Keratinocyte (primary cell): ENCODE data around the gene TAC1. TPM values are rescaled to one million over a fixed set of nuclear protein-coding genes. Genes with fewer than 3 reads are reported as not detected.

Experiments used
- DNase-seq: peaks from one replicate; pipeline ENCODE4 v3.0.0-alpha.2; 2011; ENCODE audit warnings: low read depth, missing footprints, low spot score
- FAIRE-seq: peaks from 2 replicates; lab custom pipeline; 2011; peaks lifted over from hg19 to GRCh38; lab: Jason Lieb, UNC
- H2AFZ ChIP-seq: 2 replicates; pipeline ENCODE4 v1.6.0; 2012; ENCODE audit warnings: low read length, control low read depth, inconsistent platforms; ENCODE audit not compliant: control insufficient read depth
- H3K27ac ChIP-seq: 2 replicates; pipeline ENCODE4 v1.5.1; 2011; ENCODE audit warnings: low read length; ENCODE audit not compliant: control insufficient read depth, insufficient read depth
- H3K27me3 ChIP-seq: 3 replicates; pipeline ENCODE4 v1.6.0; 2011; ENCODE audit warnings: low read length; ENCODE audit not compliant: control insufficient read depth, insufficient read depth; ENCODE audit errors: extremely low read depth
- H3K36me3 ChIP-seq, 2 experiments: 2 replicates in 1 of 2; 3 replicates in 1 of 2; pipeline ENCODE4 v1.5.1; 2011; ENCODE audit warnings: low read length in 2 of 2, mild to moderate bottlenecking in 1 of 2; ENCODE audit not compliant: control insufficient read depth in 2 of 2, insufficient read depth in 2 of 2; ENCODE audit errors: extremely low read depth in 1 of 2
- H3K4me1 ChIP-seq: 3 replicates; pipeline ENCODE4 v1.5.1; 2011; ENCODE audit warnings: low read length; ENCODE audit not compliant: control insufficient read depth, insufficient read depth; ENCODE audit errors: extremely low read depth
- H3K4me2 ChIP-seq: 3 replicates; pipeline ENCODE4 v1.6.0; 2011; ENCODE audit warnings: low read depth, low read length; ENCODE audit not compliant: control insufficient read depth, insufficient read depth; ENCODE audit errors: extremely low read depth
- H3K4me3 ChIP-seq, 3 experiments: fragments of 200-600 bp in 1 of 3; sonication (generic) in 1 of 3; 2 replicates in 2 of 3; 3 replicates in 1 of 3; pipeline ENCODE4 v1.5.1; 2011 to 2016; ENCODE audit warnings: low read length in 3 of 3, mild to moderate bottlenecking in 3 of 3, control low read depth in 2 of 3, inconsistent platforms in 1 of 3, low read depth in 1 of 3, mixed read lengths in 1 of 3, mixed run types in 1 of 3, moderate library complexity in 1 of 3; ENCODE audit not compliant: control insufficient read depth in 2 of 3, insufficient read depth in 2 of 3; ENCODE audit errors: extremely low read depth in 1 of 3
- H3K79me2 ChIP-seq: 2 replicates; pipeline ENCODE4 v1.6.0; 2012; ENCODE audit warnings: low read length; ENCODE audit not compliant: control insufficient read depth, insufficient read depth
- H3K9ac ChIP-seq: 3 replicates; pipeline ENCODE4 v1.6.0; 2011; ENCODE audit warnings: low read length; ENCODE audit not compliant: control insufficient read depth, insufficient read depth; ENCODE audit errors: extremely low read depth
- H3K9me1 ChIP-seq: 3 replicates; pipeline ENCODE4 v1.6.0; 2011; ENCODE audit warnings: low read length; ENCODE audit not compliant: control insufficient read depth, insufficient read depth; ENCODE audit errors: extremely low read depth
- H3K9me3 ChIP-seq: 2 replicates; pipeline ENCODE4 v1.5.1; 2012; ENCODE audit warnings: low read depth, low read length; ENCODE audit not compliant: control insufficient read depth
- H4K20me1 ChIP-seq: 3 replicates; pipeline ENCODE4 v1.6.0; 2011; ENCODE audit warnings: low read length; ENCODE audit not compliant: control insufficient read depth, insufficient read depth; ENCODE audit errors: extremely low read depth
- CTCF ChIP-seq, 3 experiments: IDR thresholded peaks in 1 of 3; conservative IDR thresholded peaks in 1 of 3; optimal IDR thresholded peaks in 1 of 3; 2 replicates in 2 of 3; 3 replicates in 1 of 3; pipeline versions ENCODE3 to v1.5.1; 2011; ENCODE audit warnings: low read length in 3 of 3, mild to moderate bottlenecking in 3 of 3, moderate library complexity in 2 of 3, control low read depth in 1 of 3, inconsistent platforms in 1 of 3; ENCODE audit not compliant: insufficient read depth in 2 of 3; ENCODE audit errors: extremely low read depth in 1 of 3
- EZH2 ChIP-seq: IDR thresholded peaks from one replicate; pipeline ENCODE4 v1.6.1; 2012; ENCODE audit warnings: inconsistent platforms, mild to moderate bottlenecking, low read length, moderate library complexity
- dilution Hi-C: fragments of 300-500 bp; cut with MboI; formaldehyde crosslinking; loops from one replicate; pipeline ENCODE4 v1.7.0; 2020; ENCODE audit warnings: low sequenced_read_pairs; ENCODE audit not compliant: extremely low pct_ligation_motif_present
- polyA plus RNA-seq, 5 experiments: library from polyadenylated mRNA; depleted of rRNA in 3 of 5; stranded (reverse) in 3 of 5; stranded (forward) in 1 of 5; unstranded in 1 of 5; fragments of >200 nt; gene quantifications; 1 replicate in 1 of 5; 2 replicates in 3 of 5; 3 replicates in 1 of 5; pipeline versions ENCODE4 v1.2.1 to v1.2.3, GENCODE V29; 2011 to 2012; ENCODE audit warnings: missing spikeins in 2 of 5, low read depth in 1 of 5, low replicate concordance in 1 of 5

Gene TAC1
- polyA plus RNA-seq, 1 donor (not counting 4 experiments of a cell fraction or from before 2014, with no cell fraction given) = not detected

DNA sequence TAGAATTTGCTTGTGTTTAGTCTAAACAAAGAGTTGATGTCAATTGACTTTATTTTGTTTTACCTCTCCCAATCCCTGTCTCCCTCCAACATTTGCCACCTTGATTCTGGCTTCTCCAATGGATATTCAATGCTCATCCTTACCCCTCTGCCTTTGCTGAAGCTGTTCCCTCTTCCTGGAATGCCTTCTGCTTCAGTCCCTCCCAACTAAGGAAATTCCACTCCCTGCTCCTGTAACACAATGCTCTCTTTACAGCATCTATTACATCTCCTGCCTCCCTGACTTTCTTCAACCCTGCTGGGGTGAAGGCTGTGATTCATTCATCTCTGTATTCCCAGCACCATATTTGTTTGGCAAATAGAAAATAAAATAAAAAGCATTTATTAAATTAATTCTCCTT, 34.5 kb upstream of the TAC1 start:
- dilution Hi-C loops = no loop called here
- H3K4me3 ChIP-seq = no peak overlapping the region
- no peaks in the 10 kb centered on the region for H3K27me3 ChIP-seq
- H3K9ac ChIP-seq = no peak overlapping the region
- H3K36me3 ChIP-seq = no peaks in the 10 kb centered on the region
- H3K9me3 ChIP-seq = no peaks in the 10 kb centered on the region
- H3K9me1 ChIP-seq = no peaks in the 10 kb centered on the region
- no peak for FAIRE-seq
- H3K27ac ChIP-seq = no peak overlapping the region
- no peak overlapping the region for H2AFZ ChIP-seq
- no peaks in the 10 kb centered on the region for H4K20me1 ChIP-seq
- H3K79me2 ChIP-seq = no peaks in the 10 kb centered on the region
- H3K4me2 ChIP-seq = no peak overlapping the region
- no peak for TF ChIP-seq EZH2
- TF ChIP-seq CTCF (optimal IDR thresholded peaks at IDR 0.05 in 1 of 3, IDR thresholded peaks at IDR 0.05 in 1 of 3, conservative IDR thresholded peaks at IDR 0.05 in 1 of 3; ENCODE audit: extremely low read depth in 1 of 3, insufficient read depth in 2 of 3, low read length in 3 of 3) = no peak
- H3K4me1 ChIP-seq = no peaks in the 10 kb centered on the region
- DNase-seq = no peak

DNA sequence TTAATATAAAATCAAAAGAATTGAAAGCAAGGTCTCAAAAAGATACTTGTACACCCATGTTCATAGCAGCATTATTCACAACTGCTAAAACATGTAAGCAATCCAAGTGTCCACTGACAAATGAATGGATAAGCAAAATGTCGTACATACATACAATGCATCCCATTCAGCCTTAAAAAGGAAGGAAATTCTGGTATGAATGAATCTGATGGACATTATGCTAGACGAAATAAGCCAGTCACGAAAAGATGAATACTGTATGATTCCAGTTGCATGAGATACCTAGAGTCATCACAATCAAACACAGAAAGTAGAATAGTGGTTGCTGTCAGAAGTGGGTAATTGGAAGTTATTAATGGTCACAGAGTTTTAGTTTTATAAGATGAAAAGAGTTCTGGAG, 9.5 kb upstream of the TAC1 start:
- no peak for FAIRE-seq
- dilution Hi-C loops = no loop called here

More for the DNA sequence above, 9.5 kb upstream of the TAC1 start:
- no peak overlapping the region for H3K9ac ChIP-seq
- TF ChIP-seq CTCF (optimal IDR thresholded peaks at IDR 0.05 in 1 of 3, IDR thresholded peaks at IDR 0.05 in 1 of 3, conservative IDR thresholded peaks at IDR 0.05 in 1 of 3; ENCODE audit: extremely low read depth in 1 of 3, insufficient read depth in 2 of 3, low read length in 3 of 3) = no peak
- TF ChIP-seq EZH2 = no peak
- H3K4me3 ChIP-seq = no peak overlapping the region
- no peak overlapping the region for H3K4me2 ChIP-seq
- no peaks in the 10 kb centered on the region for H3K36me3 ChIP-seq
- no peaks in the 10 kb centered on the region for H3K9me1 ChIP-seq
- H2AFZ ChIP-seq = no peak overlapping the region
- H3K27me3 ChIP-seq = no peaks in the 10 kb centered on the region
- H3K79me2 ChIP-seq = no peaks in the 10 kb centered on the region
- no peaks in the 10 kb centered on the region for H4K20me1 ChIP-seq
- H3K9me3 ChIP-seq = no peaks in the 10 kb centered on the region
- no peak for DNase-seq
- no peaks in the 10 kb centered on the region for H3K4me1 ChIP-seq
- H3K27ac ChIP-seq = no peak overlapping the region
